BE2C (cell line): ENCODE results near the gene LINGO3.

Experiments used
- DNase-seq: peaks from one replicate; pipeline ENCODE4 v3.0.0-alpha.2; 2020
- H3K27me3 ChIP-seq: fragments of 250-450 bp; sonication (Bioruptor Pico); 2 replicates; pipeline ENCODE4 v1.5.1; 2020; ENCODE audit warnings: mild to moderate bottlenecking
- H3K36me3 ChIP-seq: fragments of 250-450 bp; sonication (Bioruptor Pico); 2 replicates; pipeline ENCODE4 v1.5.1; 2020; ENCODE audit warnings: mild to moderate bottlenecking
- H3K4me1 ChIP-seq: fragments of 250-450 bp; sonication (Bioruptor Pico); 2 replicates; pipeline ENCODE4 v1.5.1; 2020
- H3K4me3 ChIP-seq: 2 replicates; pipeline ENCODE4 v1.5.1; 2011; ENCODE audit warnings: low read depth, low read length
- H3K9me3 ChIP-seq: fragments of 250-450 bp; sonication (Bioruptor Pico); 2 replicates; pipeline ENCODE4 v1.5.1; 2020
- CTCF ChIP-seq: IDR thresholded peaks from 2 replicates; pipeline ENCODE4 v1.5.1; 2012; ENCODE audit warnings: mild to moderate bottlenecking, low read depth, low read length

Gene LINGO3

GRCh38 chr19:2336528-2337328 lies 28.8 kb upstream of the LINGO3 start:
- H3K36me3 ChIP-seq = peaks cover 40% of the 10 kb centered on the region
- peaks cover 20% of the 10 kb centered on the region for H3K4me1 ChIP-seq
- no peak overlapping the region for H3K4me3 ChIP-seq
- DNase-seq = no peak
- TF ChIP-seq CTCF = no peak
- no peaks in the 10 kb centered on the region for H3K27me3 ChIP-seq
- H3K9me3 ChIP-seq = no peaks in the 10 kb centered on the region

GRCh38 chr19:2335848-2336247 lies 27.9 kb upstream of the LINGO3 start:
- peaks cover 32% of the 10 kb centered on the region for H3K36me3 ChIP-seq
- H3K27me3 ChIP-seq = no peaks in the 10 kb centered on the region
- H3K4me1 ChIP-seq = peaks cover 25% of the 10 kb centered on the region

GRCh38 chr19:2334986-2335846 lies 27.3 kb upstream of the LINGO3 start:
- Histone ChIP-seq H3K4me3 (no peak overlapping the region), H3K36me3 (peaks cover 27% of the 10 kb centered on the region), H3K4me1 (peaks cover 31% of the 10 kb centered on the region), H3K9me3 (no peaks in the 10 kb centered on the region), H3K27me3 (no peaks in the 10 kb centered on the region)
- no peak for TF ChIP-seq CTCF
- DNase-seq = no peak

More at GRCh38 chr19:2335848-2336247, 27.9 kb upstream of the LINGO3 start:
- no peak for TF ChIP-seq CTCF
- Histone ChIP-seq H3K9me3 (no peaks in the 10 kb centered on the region), H3K4me3 (no peak overlapping the region)
- DNase-seq = no peak

- H3K4me3 ChIP-seq = no peak overlapping the region
Measured at GRCh38 chr19:2334426-2334825, 26.5 kb upstream of the LINGO3 start.

GRCh38 chr19:2333807-2334211 lies 25.9 kb upstream of the LINGO3 start:
- H3K4me1 ChIP-seq = peaks cover 31% of the 10 kb centered on the region

More at GRCh38 chr19:2334426-2334825, 26.5 kb upstream of the LINGO3 start:
- no peak for DNase-seq
- Histone ChIP-seq H3K36me3 (peaks cover 19% of the 10 kb centered on the region), H3K9me3 (no peaks in the 10 kb centered on the region), H3K4me1 (peaks cover 31% of the 10 kb centered on the region), H3K27me3 (no peaks in the 10 kb centered on the region)
- TF ChIP-seq CTCF = no peak

More at GRCh38 chr19:2333807-2334211, 25.9 kb upstream of the LINGO3 start:
- Histone ChIP-seq H3K36me3 (peaks cover 14% of the 10 kb centered on the region), H3K4me3 (no peak overlapping the region), H3K27me3 (no peaks in the 10 kb centered on the region), H3K9me3 (no peaks in the 10 kb centered on the region)
- no peak for DNase-seq
- peak; percentile 28; the same call in 1 of the 2 replicates for TF ChIP-seq CTCF
